Muscle of back (tissue), 13 donors: ENCODE results near the gene MSTO1. TPM values are rescaled to one million over a fixed set of nuclear protein-coding genes. Genes with fewer than 3 reads are reported as not detected.
A peak's percentile ranks its signal among the peaks of the same experiment; 100 is the strongest.
"Not testable (repeated sequence)": the region's sequence is repeated elsewhere in the genome, so short reads cannot be mapped to it uniquely, and the experiment has no call there.

ENCODE experiments used
- DNase-seq, 3 donors: peaks; one replicate each; pipeline versions ENCODE4 v3.0.0 to v3.0.0-alpha.2; 2013
- long read RNA-seq, 9 donors: transcript quantifications; one replicate each; lab custom pipeline, GENCODE V29; 2026
- polyA plus RNA-seq, 10 donors: library from polyadenylated mRNA; unstranded; fragments of 120-200 nt; gene quantifications; one replicate each; pipeline ENCODE4 v1.2.1, GENCODE V29; 2013; ENCODE audit not compliant: insufficient read length in 10 of 10

MSTO1 gene
- 10 to 100 TPM; 24.9 to 50.5 (median 33.8) TPM for polyA plus RNA-seq
- long read RNA-seq, donor 1 = 0 reads
- long read RNA-seq, donor 2 = 0 reads
- long read RNA-seq, donor 3 = 0 reads
- long read RNA-seq, donor 4 = 0 reads
- long read RNA-seq, donor 5 = 0 reads
- long read RNA-seq, donor 6 = 0 reads
- long read RNA-seq, donor 7, partial matches to known transcripts = 0 of 3 reads
- long read RNA-seq, donor 7, other reads (novel, unspliced or antisense) = 0 of 3 reads
- long read RNA-seq, donor 8, partial matches to known transcripts = 0 of 2 reads
- long read RNA-seq, donor 8, other reads (novel, unspliced or antisense) = 0 of 2 reads
- long read RNA-seq, donor 9 = 0 reads

DNA sequence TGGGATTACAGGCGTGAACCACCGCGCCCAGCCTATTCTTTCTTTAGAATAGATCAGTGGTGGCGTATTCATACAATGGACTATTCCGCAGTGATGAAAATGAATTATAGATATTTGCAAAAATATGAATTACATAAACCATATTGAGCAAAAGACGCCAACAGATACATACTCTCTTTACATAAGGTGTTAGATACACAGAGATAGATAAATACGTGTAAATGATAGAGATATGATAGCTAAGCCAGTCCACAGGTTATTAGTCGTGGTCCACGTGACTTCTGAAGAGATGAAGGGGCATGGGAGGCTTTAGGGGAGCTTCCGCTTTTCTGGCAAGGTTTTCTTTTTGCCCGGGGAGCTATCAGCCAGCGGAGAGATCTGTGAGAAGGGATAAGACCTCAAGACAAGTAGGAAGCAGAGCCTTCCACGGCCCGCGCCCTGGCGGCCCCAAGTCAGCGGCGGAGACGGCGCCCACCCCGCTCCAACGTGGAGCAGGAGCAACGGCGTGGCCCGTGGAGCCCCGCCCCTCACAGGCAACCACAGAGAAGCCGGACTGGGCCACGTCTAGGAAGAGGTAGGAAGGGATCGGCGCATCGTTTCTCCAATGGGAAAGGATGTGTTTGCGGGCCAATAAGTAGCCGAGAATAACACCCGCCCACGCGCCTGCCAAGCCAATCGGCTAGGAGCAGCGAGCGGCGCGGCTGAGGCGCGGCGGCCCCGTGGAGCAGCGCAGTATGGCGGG, at the start of gene MSTO1:
MSTO1 (plus strand) TSS at position 704 of the 742 bp plus-strand sequence; CDS start at position 735, 31 bp downstream.
- peak; percentile 96 to 98 (median 97) for DNase-seq

DNA sequence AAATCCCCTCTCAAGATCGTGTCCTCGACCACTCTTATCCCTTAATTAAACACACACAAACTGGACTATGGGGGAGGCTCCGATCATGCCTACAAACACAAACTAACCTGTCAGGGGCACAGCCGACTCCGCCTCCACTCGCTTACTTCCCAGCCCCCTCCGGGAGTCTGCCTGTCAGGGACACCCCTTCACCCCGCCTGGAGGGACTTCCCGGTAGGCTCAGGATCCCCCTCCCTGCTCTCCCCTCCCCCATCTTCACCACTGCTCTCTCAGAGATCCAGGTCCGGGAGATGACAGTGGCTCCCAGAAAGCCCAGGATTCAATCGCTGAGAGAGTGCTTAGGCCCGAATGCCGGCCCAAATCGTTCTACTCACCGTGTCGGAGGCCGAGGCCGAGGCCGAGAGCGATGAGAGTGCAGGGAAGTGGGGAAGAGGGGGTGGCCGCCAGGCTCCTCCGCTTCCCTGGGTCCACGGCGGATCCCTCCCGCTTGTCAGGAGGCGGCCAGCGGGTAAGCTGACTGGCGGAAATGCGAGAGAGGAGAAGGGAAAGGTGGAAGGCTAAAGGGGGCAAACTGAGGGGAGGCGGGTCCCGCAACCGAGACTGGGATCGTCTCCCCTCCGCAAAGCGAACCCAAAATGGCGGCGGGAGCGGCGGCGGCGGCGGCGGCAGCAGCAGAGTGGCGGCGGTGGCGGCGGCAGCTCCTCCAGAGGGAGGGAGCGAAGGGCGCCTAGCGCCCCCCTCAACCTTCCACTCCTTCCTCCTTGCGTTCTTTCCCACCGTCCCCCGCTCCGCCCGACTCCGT, 48.0 kb upstream of the MSTO1 start:
- peak in 1 of 3 donors; percentile 9 for DNase-seq

DNA sequence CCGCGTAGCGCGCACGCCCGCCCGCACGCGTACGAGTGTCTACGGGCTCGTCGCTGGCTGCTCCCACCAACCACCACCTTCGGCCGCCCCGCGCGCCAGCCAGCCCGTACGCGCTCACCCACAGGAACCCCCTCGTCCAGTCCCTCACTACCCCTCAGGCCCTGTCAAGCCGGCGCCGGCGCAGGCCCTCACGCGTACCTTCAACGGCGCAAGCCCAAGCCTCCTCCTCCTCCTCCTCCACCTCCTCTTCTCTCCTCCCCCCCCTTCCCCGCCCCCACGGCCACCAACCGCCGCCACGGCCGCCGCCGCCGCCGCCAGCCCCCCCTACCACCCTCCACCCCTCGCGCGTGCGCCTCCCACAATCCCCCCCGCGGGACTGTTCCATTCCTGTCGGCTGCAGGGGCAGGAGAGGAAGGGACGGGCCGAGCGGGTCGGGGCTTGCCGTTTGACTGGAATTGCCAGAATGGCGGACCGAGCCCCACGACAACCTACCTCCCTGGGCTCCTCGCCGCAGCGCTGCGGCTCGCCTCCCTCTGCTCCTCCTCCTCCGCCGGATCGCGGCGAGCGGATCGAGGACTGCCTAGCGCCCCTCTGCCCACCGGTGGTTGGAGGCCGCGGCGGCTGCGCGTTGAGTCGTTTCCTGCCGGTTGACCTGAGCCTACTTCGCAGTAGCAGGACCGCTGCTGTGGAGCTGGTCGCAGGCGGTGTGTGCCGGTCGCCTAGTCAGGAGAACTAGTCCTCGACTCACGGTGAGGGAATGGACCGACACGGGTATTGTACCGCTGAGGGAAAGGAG, 47.2 kb upstream of the MSTO1 start, which contains the start of gene ASH1L:
ASH1L (minus strand) TSS at position 223 of the 796 bp plus-strand sequence. CDS start 41,284 bp downstream, outside the sequence.
- DNase-seq = peak; percentile 95 to 99 (median 96)

- not testable (repeated sequence) for DNase-seq
Observed at GRCh38 chr1:155563377-155564022, 46.5 kb upstream of the MSTO1 start.

DNA sequence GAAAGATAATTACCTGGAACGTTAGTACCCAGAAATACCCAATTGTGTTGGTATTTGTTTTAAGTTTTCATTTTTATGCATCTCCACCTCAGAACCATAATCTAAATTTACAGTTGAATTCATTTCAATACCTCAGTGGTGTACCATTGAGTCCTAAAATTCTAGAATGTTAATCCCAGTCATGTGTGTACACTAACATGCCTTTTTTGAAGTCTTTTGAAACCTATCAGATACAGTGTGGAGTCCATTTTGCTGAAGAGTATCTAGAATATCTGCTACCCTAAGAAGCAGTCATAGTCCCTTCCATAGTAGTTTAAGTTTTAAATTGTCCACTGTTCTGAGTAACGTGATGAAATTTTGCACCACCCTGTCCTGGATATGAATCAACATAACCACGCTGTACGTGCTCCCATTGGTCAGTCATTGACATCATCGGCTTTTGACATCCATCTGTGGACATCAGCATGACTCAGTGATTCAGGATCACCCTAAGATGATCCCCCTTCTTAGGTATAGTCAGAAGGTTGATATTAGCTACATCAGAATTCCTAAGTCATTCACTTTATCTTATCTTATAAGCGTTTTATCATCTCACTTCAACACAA, 39.9 kb upstream of the MSTO1 start:
- DNase-seq = no peak

- DNase-seq = no peak
Observed at GRCh38 chr1:155570593-155570990, 39.4 kb upstream of the MSTO1 start.

DNA sequence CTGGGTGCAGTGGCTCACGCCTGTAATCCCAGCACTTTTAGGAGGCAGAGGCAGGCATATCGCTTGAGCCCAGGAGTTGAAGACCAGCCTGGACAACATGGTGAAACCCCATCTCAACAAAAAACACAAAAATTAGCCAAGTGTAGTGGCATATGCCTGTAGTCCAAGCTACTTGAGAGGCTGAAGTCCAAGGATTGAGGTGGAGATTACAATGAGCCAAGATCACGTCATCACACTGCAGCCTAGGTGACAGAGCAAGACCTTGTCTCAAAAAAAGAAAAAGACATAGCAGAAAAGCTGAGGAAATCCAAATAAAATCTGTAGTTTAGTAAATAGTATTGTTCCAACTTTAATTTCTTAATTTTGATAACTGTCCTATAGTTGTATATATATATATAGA, 35.9 kb upstream of the MSTO1 start:
- no peak for DNase-seq

DNA sequence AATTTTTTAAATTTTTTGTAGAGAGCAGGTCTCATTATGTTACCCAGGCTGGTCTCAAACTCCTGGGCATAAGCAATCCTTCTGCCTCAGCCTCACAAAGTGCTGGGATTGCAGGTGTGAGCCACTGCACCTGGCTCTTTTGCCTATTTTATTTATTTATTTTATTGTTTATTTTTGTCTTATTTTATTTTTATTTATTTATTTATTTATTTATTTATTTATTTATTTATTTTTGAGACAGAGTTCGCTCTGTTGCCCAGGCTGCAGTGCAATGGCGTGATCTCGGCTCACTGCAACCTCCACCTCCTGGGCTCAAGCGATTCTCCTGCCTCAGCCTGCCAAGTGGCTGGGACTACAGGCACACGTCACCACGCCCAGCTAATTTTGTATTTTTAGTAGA, 34.4 kb upstream of the MSTO1 start:
- not testable (repeated sequence) for DNase-seq

DNA sequence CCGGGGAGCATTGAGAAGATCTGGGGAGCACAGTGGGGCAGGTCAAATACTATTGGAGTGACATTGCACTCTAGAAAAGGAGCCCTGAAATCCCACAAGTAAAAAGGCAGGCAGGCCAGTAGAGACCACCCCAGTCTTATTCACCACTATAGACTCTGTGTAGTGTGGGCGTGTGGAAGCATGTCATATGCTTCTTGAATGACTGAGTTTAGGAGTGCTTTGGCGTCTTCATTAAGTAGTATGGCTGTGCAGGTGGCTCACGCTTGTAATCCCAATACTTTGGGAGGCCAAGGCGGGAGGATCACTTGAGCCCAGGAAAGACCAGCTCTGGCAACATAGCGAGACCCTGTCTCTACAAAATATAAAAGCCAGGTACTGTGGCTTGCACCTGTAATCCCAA, 26.2 kb upstream of the MSTO1 start:
- DNase-seq = not testable (repeated sequence)

DNA sequence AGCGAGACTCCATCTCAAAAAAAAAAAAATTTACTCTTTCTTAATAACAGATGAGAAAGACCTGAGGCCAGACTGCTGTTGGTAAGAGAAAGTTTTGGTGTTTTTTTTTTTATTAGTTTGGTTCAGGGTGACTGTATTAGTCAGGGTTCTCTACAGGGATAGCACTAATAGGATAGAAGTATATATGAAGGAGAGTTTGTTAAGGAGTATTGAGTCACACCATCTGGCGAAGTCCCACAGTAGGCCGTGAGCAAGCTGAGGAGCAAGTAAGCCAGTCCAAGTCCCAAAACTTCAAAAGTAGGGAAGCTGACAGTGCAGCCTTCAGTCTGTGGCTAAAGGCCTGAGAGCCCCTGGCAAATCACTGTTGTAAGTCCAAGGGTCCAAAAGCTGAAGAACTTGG, 20.7 kb upstream of the MSTO1 start:
- not testable (repeated sequence) for DNase-seq

DNA sequence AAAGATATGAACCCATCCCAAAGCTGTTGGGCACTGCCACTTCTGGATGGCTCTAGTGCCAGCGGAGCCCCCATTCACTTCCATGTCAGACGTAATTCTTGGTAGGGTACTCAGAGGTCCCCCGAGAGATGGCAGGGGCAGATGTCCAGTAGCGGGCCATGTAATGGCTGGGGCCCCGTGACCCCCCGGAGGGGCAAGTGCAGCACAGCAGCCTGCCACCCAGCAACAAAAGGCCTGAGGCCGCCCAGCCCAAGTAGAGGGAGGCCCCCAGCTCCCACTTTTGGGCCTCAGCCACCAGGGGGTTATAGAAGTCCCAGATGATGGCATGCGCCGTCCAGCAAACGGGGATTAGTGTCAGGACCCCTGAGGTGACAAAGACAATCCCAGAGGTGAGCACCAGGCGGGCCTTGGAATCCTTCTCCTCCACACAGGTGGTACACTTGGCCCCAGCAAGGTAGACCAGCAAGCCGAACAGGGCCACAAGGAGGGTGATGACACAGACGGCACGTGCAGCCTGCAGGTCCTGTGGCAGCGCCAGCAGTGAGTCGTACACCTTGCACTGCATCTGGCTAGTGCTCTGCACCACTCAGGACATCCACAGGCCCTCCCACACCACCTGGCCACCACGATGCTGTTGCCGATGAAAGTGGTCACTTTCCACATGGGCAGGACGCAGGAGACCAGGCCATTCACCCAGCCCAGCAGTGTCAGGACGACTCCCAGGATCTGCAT, 19.3 kb upstream of the MSTO1 start:
- DNase-seq = not testable (repeated sequence)

GRCh38 chr1:155591770-155592169, 18.2 kb upstream of the MSTO1 start:
- DNase-seq = peak; percentile 49 to 72 (median 55)

GRCh38 chr1:155595877-155596474, 14.0 kb upstream of the MSTO1 start:
- DNase-seq = not testable (repeated sequence)

DNA sequence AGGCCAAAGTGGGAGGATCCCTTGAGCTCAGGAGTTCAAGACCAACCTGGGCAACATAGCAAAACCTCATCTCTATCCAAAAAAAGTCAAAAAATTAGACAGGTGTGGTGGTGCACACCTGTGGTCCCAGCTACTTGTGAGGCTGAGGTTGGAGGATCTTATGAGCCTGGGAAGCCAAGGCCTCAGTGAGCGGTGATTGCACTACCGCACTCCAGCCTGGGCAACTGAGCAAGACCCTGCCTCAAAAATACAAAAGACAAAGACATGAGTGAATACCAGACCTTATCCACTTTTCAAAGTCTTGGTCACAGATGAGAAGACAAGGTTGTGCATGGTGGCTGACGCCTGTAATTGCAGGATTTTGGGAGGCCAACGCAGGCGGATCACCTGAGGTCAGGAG, 13.2 kb upstream of the MSTO1 start:
- DNase-seq = no peak

GRCh38 chr1:155598842-155599331, 11.1 kb upstream of the MSTO1 start:
- DNase-seq = peak; percentile 8 to 40 (median 12)

DNA sequence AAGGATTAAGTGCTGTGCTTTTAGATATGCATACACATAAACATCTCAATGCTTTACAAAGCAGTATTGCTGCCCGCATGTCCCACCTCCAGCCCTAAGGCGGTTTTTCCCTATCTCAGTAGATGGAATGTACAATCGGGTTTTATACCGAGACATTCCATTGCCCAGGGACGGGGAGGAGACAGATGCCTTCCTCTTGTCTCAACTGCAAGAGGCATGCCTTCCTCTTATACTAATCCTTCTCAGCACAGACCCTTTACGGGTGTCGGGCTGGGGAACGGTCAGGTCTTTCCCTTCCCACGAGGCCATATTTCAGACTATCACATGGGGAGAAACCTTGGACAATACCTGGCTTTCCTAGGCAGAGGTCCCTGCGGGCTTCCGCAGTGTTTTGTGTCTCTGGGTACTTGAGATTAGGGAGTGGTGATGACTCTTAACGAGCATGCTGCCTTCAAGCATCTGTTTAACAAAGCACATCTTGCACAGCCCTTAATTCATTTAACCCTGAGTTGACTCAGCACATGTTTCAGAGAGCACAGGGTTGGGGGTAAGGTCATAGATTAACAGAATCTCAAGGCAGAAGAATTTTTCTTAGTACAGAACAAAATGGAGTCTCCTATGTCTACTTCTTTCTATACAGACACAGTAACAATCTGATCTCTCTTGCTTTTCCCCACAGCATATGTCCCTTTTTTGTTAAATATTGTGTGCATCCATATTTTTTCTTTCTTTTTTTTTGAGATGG, 10.0 kb upstream of the MSTO1 start:
- DNase-seq = not testable (repeated sequence)

GRCh38 chr1:155607708-155608107, 2.3 kb upstream of the MSTO1 start:
- no peak for DNase-seq

- no peak for DNase-seq
Observed at GRCh38 chr1:155608888-155609225, 1.2 kb upstream of the MSTO1 start.
